OCI-LY1 (cell line): ENCODE data around the gene POP7.

Source experiments
- H2AFZ ChIP-seq: fragments of 200-600 bp; sonication (generic), shearing (Covaris generic); 2 replicates; pipeline ENCODE4 v1.6.0; 2014; ENCODE audit warnings: antibody characterized with exemption, mild to moderate bottlenecking, low read length
- H3F3A ChIP-seq: fragments of 200-600 bp; sonication (generic), shearing (Covaris generic); 2 replicates; pipeline ENCODE4 v1.6.0; 2014; ENCODE audit warnings: mild to moderate bottlenecking, antibody characterized with exemption, low read length, moderate library complexity; ENCODE audit not compliant: insufficient read depth
- H3K27ac ChIP-seq: fragments of 200-600 bp; sonication (generic); 2 replicates; pipeline ENCODE4 v1.5.1; 2014; ENCODE audit warnings: low read length, mixed run types, mild to moderate bottlenecking, low read depth; ENCODE audit not compliant: poor library complexity, severe bottlenecking
- H3K27me3 ChIP-seq: fragments of 200-600 bp; sonication (generic); 2 replicates; pipeline ENCODE4 v1.6.0; 2014; ENCODE audit warnings: antibody characterized with exemption, mild to moderate bottlenecking, low read length, moderate library complexity; ENCODE audit not compliant: insufficient read depth
- H3K36me3 ChIP-seq: fragments of 200-600 bp; sonication (generic); 2 replicates; pipeline ENCODE4 v1.6.1; 2014; ENCODE audit warnings: mild to moderate bottlenecking, antibody characterized with exemption, low read length, moderate library complexity, mixed read lengths; ENCODE audit not compliant: insufficient read depth
- H3K4me1 ChIP-seq: fragments of 200-600 bp; sonication (generic); 2 replicates; pipeline ENCODE4 v1.5.1; 2014; ENCODE audit warnings: mild to moderate bottlenecking, low read length, moderate library complexity; ENCODE audit not compliant: insufficient read depth, severe bottlenecking
- H3K4me2 ChIP-seq: fragments of 200-600 bp; sonication (generic), shearing (Covaris generic); 2 replicates; pipeline ENCODE4 v1.6.1; 2014; ENCODE audit warnings: low read length
- H3K4me3 ChIP-seq: fragments of 200-600 bp; sonication (generic); 2 replicates; pipeline ENCODE4 v1.5.1; 2014; ENCODE audit warnings: low read length, low read depth, mild to moderate bottlenecking, mixed read lengths; ENCODE audit not compliant: poor library complexity, severe bottlenecking
- H3K79me2 ChIP-seq: fragments of 200-600 bp; shearing (Covaris generic); 2 replicates; pipeline ENCODE4 v1.6.1; 2016; ENCODE audit warnings: mixed run types, low read length, mixed read lengths; ENCODE audit not compliant: insufficient read depth
- H3K9ac ChIP-seq: fragments of 200-600 bp; sonication (generic), shearing (Covaris generic); 2 replicates; pipeline ENCODE4 v1.6.1; 2014; ENCODE audit warnings: mild to moderate bottlenecking, low read length, mixed read lengths
- H3K9me2 ChIP-seq: fragments of 200-600 bp; sonication (generic), shearing (Covaris generic); 2 replicates; pipeline ENCODE4 v1.6.1; 2014; ENCODE audit warnings: low read depth, mild to moderate bottlenecking, low read length, mixed read lengths
- H3K9me3 ChIP-seq: fragments of 200-600 bp; shearing (Covaris generic); 2 replicates; pipeline ENCODE4 v1.6.1; 2014; ENCODE audit warnings: low read length, mixed read lengths
- H4K20me1 ChIP-seq: fragments of 200-600 bp; sonication (generic), shearing (Covaris generic); 2 replicates; pipeline ENCODE4 v1.6.0; 2016; ENCODE audit warnings: mild to moderate bottlenecking, low read length; ENCODE audit not compliant: insufficient read depth
- CTCF ChIP-seq: fragments of 200-600 bp; sonication (generic), shearing (Covaris generic); IDR thresholded peaks from 2 replicates; pipeline ENCODE4 v1.5.1; 2017; ENCODE audit warnings: mild to moderate bottlenecking, antibody characterized with exemption, low read length, moderate library complexity, mixed read lengths
- EZH2 ChIP-seq: fragments of 200-600 bp; sonication (generic), shearing (Covaris generic); IDR thresholded peaks from 2 replicates; pipeline ENCODE4 v1.8.0; 2017; ENCODE audit warnings: borderline replicate concordance, mixed run types, mild to moderate bottlenecking, antibody characterized with exemption, low read length, moderate library complexity, mixed read lengths

POP7 gene

GRCh38 chr7:100720671-100721504, 15.0 kb downstream of the POP7 start:
- Histone ChIP-seq H3K4me1 (no peaks in the 10 kb centered on the region), H3K4me2 (no peak overlapping the region), H2AFZ (no peak overlapping the region), H3K27ac (no peak overlapping the region), H4K20me1 (no peaks in the 10 kb centered on the region), H3K9me2 (no peaks in the 10 kb centered on the region), H3K36me3 (no peaks in the 10 kb centered on the region), H3K9me3 (peaks cover 5% of the 10 kb centered on the region; the same call in 1 of the 2 replicates), H3K79me2 (no peaks in the 10 kb centered on the region), H3K27me3 (peaks cover 19% of the 10 kb centered on the region), H3K4me3 (no peak overlapping the region), H3F3A (no peaks in the 10 kb centered on the region), H3K9ac (no peak overlapping the region)
- TF ChIP-seq CTCF, result no peak
- TF ChIP-seq EZH2, result no peak

GRCh38 chr7:100721505-100721812, 15.5 kb downstream of the POP7 start:
- H3K4me3 ChIP-seq, result no peak overlapping the region
- H3K27ac ChIP-seq, result no peak overlapping the region
- H3K27me3 ChIP-seq, result peaks cover 19% of the 10 kb centered on the region
- H2AFZ ChIP-seq, result no peak overlapping the region
- no peak for TF ChIP-seq CTCF
- no peak for TF ChIP-seq EZH2
- no peak overlapping the region for H3K4me2 ChIP-seq
- H3K9me2 ChIP-seq, result no peaks in the 10 kb centered on the region
- H3F3A ChIP-seq, result no peaks in the 10 kb centered on the region
- no peaks in the 10 kb centered on the region for H4K20me1 ChIP-seq
- H3K9me3 ChIP-seq, result peaks cover 5% of the 10 kb centered on the region; the same call in 1 of the 2 replicates
- H3K36me3 ChIP-seq, result no peaks in the 10 kb centered on the region
- H3K79me2 ChIP-seq, result no peaks in the 10 kb centered on the region
- no peaks in the 10 kb centered on the region for H3K4me1 ChIP-seq
- H3K9ac ChIP-seq, result no peak overlapping the region

- H3K9me3 ChIP-seq, result peaks cover 4% of the 10 kb centered on the region; the same call in 1 of the 2 replicates
- H2AFZ ChIP-seq, result no peak overlapping the region
- no peaks in the 10 kb centered on the region for H3K79me2 ChIP-seq
- no peaks in the 10 kb centered on the region for H3F3A ChIP-seq
- H3K27me3 ChIP-seq, result peaks cover 22% of the 10 kb centered on the region
- no peak overlapping the region for H3K4me2 ChIP-seq
- H4K20me1 ChIP-seq, result no peaks in the 10 kb centered on the region
- no peak overlapping the region for H3K27ac ChIP-seq
- no peaks in the 10 kb centered on the region for H3K36me3 ChIP-seq
- H3K4me1 ChIP-seq, result no peaks in the 10 kb centered on the region
- no peak for TF ChIP-seq CTCF
- TF ChIP-seq EZH2, result no peak
- H3K9me2 ChIP-seq, result no peaks in the 10 kb centered on the region
- H3K9ac ChIP-seq, result no peak overlapping the region
- no peak overlapping the region for H3K4me3 ChIP-seq
These were observed 16.7 kb downstream of the POP7 start for GRCh38 chr7:100722480-100723212.
